ENCODE measurements around the gene TFDP1.

TFDP1 gene

DNA sequence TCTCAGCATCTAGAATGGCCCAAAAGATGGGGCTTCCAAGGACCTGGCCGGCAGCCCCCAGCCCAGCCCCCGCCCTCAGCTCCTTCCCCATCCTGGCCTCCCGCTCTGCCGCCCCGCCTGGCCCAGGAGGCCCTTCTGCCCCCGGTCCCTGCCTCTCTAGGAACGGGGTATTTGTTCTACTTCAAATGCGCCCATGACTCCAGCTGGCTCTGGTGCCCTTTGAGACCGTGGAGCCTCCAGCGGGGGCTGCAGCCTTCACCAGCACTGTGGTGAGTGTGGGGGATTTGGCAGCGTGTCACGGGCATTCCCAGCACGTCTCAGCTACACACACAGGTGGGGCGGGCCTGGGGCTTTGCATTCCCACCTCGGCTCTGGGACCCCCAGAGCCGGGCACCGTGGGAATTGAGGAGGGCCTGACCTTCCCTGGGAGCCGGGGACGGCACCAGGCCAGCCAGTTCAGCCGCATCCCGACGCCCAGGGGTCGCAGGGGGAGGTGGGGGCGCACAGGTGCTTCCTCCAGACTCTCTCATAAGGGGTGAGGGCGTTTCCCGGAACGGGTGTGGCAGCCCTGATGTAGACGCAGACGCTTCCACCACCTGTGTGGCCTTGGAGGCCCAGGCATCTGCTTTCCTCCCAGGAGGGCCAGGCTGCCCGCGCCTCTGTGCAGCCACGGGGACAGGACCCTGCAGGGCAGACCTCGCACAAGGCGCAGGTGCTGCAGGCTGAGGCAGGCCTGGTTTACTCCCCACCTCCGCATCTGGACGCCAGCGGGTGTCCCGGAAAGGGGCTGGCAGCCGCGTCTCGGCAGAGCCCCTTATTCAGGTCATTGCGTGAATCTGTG lies 72.5 kb downstream of the TFDP1 start:
- TF ChIP-seq EP300 (IDR thresholded peaks at IDR 0.05; ENCODE audit: borderline replicate concordance) (no peak), TAF1 (IDR thresholded peaks at IDR 0.05; ENCODE audit: low read depth) (no peak), NFIC (IDR thresholded peaks at IDR 0.05) (no peak), RAD21 (IDR thresholded peaks at IDR 0.05; ENCODE audit: low read depth) (no peak), USF1 (IDR thresholded peaks at IDR 0.05) (no peak)

GRCh38 chr13:113657851-113658741 lies 73.5 kb downstream of the TFDP1 start, which contains the start of gene ATP4B:
Gene ATP4B, minus strand, starts transcription at chr13:113658198. Its CDS starts 54 bp downstream, at chr13:113658144.
- TF ChIP-seq RAD21 (IDR thresholded peaks at IDR 0.05; ENCODE audit: low read depth) (no peak), ZBTB7A (IDR thresholded peaks at IDR 0.05; ENCODE audit: low read depth) (no peak), NFIC (IDR thresholded peaks at IDR 0.05) (no peak), CEBPB (IDR thresholded peaks at IDR 0.05) (no peak), REST (IDR thresholded peaks at IDR 0.05; ENCODE audit: low read depth) (no peak), FOXM1 (IDR thresholded peaks at IDR 0.05; ENCODE audit: borderline replicate concordance, low read depth) (no peak), MAX (IDR thresholded peaks at IDR 0.05) (no peak), CREB1 (IDR thresholded peaks at IDR 0.05; ENCODE audit: low read depth) (no peak)

GRCh38 chr13:113658836-113659235 lies 74.3 kb downstream of the TFDP1 start:
- TF ChIP-seq RAD21 (IDR thresholded peaks at IDR 0.05; ENCODE audit: low read depth): no peak
- TF ChIP-seq MAX (IDR thresholded peaks at IDR 0.05): no peak
- no peak for TF ChIP-seq TEAD4 (IDR thresholded peaks at IDR 0.05)
- TF ChIP-seq TCF12 (IDR thresholded peaks at IDR 0.05; ENCODE audit: low read depth): no peak
- TF ChIP-seq CREB1 (IDR thresholded peaks at IDR 0.05; ENCODE audit: low read depth): no peak
- no peak for TF ChIP-seq EGR1 (IDR thresholded peaks at IDR 0.05)
- TF ChIP-seq YY1 (IDR thresholded peaks at IDR 0.05; ENCODE audit: low read depth): no peak

- no peak for TF ChIP-seq RAD21 (IDR thresholded peaks at IDR 0.05; ENCODE audit: low read depth)
- TF ChIP-seq YY1 (IDR thresholded peaks at IDR 0.05; ENCODE audit: low read depth): no peak
- no peak for TF ChIP-seq CREB1 (IDR thresholded peaks at IDR 0.05; ENCODE audit: low read depth)
- TF ChIP-seq REST (IDR thresholded peaks at IDR 0.05; ENCODE audit: low read depth): no peak
- TF ChIP-seq NFIC (IDR thresholded peaks at IDR 0.05): no peak
- TF ChIP-seq USF1 (IDR thresholded peaks at IDR 0.05): no peak
- TF ChIP-seq TAF1 (IDR thresholded peaks at IDR 0.05; ENCODE audit: low read depth): no peak
- no peak for TF ChIP-seq EGR1 (IDR thresholded peaks at IDR 0.05)
- no peak for TF ChIP-seq TCF12 (IDR thresholded peaks at IDR 0.05; ENCODE audit: low read depth)
- TF ChIP-seq EP300 (IDR thresholded peaks at IDR 0.05; ENCODE audit: borderline replicate concordance): no peak
- no peak for TF ChIP-seq MAX (IDR thresholded peaks at IDR 0.05)
- no peak for TF ChIP-seq TEAD4 (IDR thresholded peaks at IDR 0.05)
- no peak for TF ChIP-seq ZBTB7A (IDR thresholded peaks at IDR 0.05; ENCODE audit: low read depth)
- no peak for TF ChIP-seq FOXM1 (IDR thresholded peaks at IDR 0.05; ENCODE audit: borderline replicate concordance, low read depth)
- TF ChIP-seq CEBPB (IDR thresholded peaks at IDR 0.05): no peak
These were observed 74.8 kb downstream of the TFDP1 start for GRCh38 chr13:113659337-113659736.

- no peak for TF ChIP-seq FOXM1 (IDR thresholded peaks at IDR 0.05; ENCODE audit: borderline replicate concordance, low read depth)
- no peak for TF ChIP-seq REST (IDR thresholded peaks at IDR 0.05; ENCODE audit: low read depth)
- TF ChIP-seq USF1 (IDR thresholded peaks at IDR 0.05): no peak
- no peak for TF ChIP-seq CREB1 (IDR thresholded peaks at IDR 0.05; ENCODE audit: low read depth)
- TF ChIP-seq TEAD4 (IDR thresholded peaks at IDR 0.05): no peak
- no peak for TF ChIP-seq EGR1 (IDR thresholded peaks at IDR 0.05)
- no peak for TF ChIP-seq TCF12 (IDR thresholded peaks at IDR 0.05; ENCODE audit: low read depth)
- no peak for TF ChIP-seq YY1 (IDR thresholded peaks at IDR 0.05; ENCODE audit: low read depth)
These were observed 75.5 kb downstream of the TFDP1 start for GRCh38 chr13:113660066-113660465.
